ENCODE data around the gene THSD7B.

DNA sequence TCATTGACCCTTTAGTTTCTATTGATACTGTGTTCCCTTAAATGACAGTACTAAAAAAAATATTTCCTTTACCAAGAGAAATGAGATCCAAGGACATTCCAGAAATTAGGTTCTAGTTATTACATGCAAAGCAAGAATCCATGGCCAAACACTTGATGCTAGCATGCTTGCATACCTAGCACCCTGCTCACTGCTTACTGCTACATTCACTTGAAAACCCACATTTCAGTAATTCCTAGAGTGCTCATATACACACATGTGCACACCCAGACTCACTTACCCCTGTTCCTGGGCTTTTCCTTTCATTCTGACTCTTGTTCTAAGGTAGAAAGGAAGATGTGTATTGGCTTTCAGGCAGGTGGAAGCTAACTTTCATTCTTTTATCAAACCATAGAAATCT is 395.9 kb downstream of the THSD7B start:
- TF ChIP-seq RARB (CRISPR knock-in tag; IDR thresholded peaks at IDR 0.05) (no peak), SNAI2 (CRISPR knock-in tag; IDR thresholded peaks at IDR 0.05) (no peak), TOX (CRISPR knock-in tag; IDR thresholded peaks at IDR 0.05; ENCODE audit: borderline replicate concordance) (no peak)
- TF ChIP-seq, protein P1, sequence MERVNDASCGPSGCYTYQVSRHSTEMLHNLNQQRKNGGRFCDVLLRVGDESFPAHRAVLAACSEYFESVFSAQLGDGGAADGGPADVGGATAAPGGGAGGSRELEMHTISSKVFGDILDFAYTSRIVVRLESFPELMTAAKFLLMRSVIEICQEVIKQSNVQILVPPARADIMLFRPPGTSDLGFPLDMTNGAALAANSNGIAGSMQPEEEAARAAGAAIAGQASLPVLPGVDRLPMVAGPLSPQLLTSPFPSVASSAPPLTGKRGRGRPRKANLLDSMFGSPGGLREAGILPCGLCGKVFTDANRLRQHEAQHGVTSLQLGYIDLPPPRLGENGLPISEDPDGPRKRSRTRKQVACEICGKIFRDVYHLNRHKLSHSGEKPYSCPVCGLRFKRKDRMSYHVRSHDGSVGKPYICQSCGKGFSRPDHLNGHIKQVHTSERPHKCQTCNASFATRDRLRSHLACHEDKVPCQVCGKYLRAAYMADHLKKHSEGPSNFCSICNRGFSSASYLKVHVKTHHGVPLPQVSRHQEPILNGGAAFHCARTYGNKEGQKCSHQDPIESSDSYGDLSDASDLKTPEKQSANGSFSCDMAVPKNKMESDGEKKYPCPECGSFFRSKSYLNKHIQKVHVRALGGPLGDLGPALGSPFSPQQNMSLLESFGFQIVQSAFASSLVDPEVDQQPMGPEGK (CRISPR knock-in tag; IDR thresholded peaks at IDR 0.05; ENCODE audit: borderline replicate concordance), result no peak
- TF ChIP-seq, protein P2, sequence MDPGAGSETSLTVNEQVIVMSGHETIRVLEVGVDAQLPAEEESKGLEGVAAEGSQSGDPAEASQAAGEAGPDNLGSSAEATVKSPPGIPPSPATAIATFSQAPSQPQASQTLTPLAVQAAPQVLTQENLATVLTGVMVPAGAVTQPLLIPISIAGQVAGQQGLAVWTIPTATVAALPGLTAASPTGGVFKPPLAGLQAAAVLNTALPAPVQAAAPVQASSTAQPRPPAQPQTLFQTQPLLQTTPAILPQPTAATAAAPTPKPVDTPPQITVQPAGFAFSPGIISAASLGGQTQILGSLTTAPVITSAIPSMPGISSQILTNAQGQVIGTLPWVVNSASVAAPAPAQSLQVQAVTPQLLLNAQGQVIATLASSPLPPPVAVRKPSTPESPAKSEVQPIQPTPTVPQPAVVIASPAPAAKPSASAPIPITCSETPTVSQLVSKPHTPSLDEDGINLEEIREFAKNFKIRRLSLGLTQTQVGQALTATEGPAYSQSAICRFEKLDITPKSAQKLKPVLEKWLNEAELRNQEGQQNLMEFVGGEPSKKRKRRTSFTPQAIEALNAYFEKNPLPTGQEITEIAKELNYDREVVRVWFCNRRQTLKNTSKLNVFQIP (CRISPR knock-in tag; IDR thresholded peaks at IDR 0.05; ENCODE audit: borderline replicate concordance, low read depth), result no peak

Measured in SK-N-SH treated with all-trans-retinoic acid at 6 μM for 48 hours (cell line).